Stomach (tissue), 4 donors: Measurements from ENCODE around the gene CELF6.

Experiments used
- CTCF ChIP-seq, 7 experiments: fragments of 450-650 bp in 4 of 7; fragments of 200-600 bp in 3 of 7; sonication (generic) in 3 of 7; IDR thresholded peaks; one replicate each; pipeline ENCODE4 v1.5.1; 2016 to 2019; ENCODE audit warnings: antibody characterized with exemption in 7 of 7, control low read depth in 2 of 7, mild to moderate bottlenecking in 1 of 7
- POLR2A ChIP-seq, 4 donors: fragments of 450-650 bp; IDR thresholded peaks; one replicate each; pipeline ENCODE4 v1.6.1; 2016; ENCODE audit warnings: antibody characterized with exemption in 4 of 4, control low read depth in 2 of 4, mild to moderate bottlenecking in 1 of 4, moderate library complexity in 1 of 4

DNA sequence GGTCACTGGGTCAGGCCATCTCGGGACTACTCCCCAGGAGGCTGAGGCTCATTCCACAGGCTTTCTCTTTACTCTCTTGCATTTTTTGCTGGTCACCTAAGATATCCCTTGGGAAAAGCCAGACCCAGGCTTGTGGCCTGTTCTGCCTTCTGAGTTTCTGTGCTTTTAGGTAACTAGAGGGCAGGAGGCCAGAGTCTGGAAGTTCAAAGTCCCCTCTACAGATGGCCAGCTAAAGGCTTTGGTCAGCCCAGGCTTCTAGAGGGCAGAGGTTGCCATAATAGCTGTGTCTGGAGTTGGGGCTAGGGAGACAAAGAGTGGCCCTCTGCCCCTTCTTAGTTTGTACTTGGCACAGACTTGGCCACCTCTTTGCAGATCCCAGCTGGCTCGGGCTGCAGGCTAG is 39.2 kb downstream of the CELF6 start:
- no peak for TF ChIP-seq POLR2A (IDR thresholded peaks at IDR 0.05)
- no peak for TF ChIP-seq CTCF (IDR thresholded peaks at IDR 0.05)
